Cerebellar cortex (tissue), 1 donor: Measurements from ENCODE around the gene KIAA2012.

ENCODE experiments used
- DNase-seq: peaks from one replicate; pipeline ENCODE4 v3.0.0-alpha.2; 2015; ENCODE audit warnings: low spot score

Gene KIAA2012

DNA sequence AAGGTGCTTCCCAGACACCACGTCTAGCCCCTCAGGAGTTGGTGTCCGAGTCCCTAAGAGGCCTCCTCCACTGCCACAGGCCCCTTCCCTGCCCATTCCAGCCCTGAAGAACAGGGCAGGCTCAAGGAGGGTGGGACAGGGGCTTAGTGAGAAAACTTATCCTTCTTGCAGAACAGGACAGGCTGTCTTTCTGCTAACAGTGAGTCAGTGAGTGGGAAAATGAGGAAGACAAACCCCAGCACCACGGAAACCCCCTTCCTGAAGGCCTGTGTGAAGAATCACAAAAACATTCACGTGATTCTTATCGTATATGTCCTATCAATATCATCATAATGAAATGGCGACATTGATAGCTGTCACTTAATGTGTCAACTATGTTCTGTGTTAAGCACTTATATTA, 29.6 kb upstream of the KIAA2012 start:
- no peak for DNase-seq

DNA sequence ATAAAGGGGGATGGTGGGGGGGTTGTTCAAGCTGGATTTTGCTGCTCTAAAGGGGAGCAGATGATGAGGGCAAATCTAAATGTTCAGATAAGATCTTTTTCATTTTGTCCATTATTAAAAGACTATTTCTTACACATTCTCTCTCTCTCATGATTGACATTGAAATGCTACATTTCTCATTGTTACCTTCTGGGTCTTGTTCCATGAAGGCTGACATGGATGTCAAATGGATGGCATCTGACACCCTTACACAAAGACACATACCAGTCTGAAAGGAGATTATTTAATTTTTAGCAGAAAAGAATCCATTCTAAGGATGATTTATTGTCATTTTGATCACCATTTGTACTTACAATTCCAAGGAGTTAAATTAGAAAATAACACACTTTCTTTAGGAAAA, 28.3 kb upstream of the KIAA2012 start:
- no peak for DNase-seq

DNA sequence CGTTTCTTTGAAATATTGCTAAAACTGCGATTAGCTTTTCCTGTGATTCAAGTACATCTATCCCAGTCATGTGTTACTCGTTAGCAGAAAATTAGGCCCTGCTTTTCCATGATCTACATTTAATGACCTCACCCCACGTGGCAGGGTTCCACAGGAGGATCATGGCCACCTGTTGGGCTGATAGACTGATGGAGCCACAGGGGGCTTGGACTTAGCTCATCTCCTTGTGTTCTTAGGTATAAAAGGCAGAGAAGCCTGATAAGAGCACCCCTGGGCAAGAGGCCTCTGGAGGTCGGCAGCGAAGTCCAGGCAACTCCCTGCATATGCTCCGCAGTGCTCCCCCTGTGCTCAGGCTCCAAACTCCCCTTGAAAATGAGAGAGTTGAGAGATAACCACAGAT, 26.5 kb upstream of the KIAA2012 start:
- no peak for DNase-seq

DNA sequence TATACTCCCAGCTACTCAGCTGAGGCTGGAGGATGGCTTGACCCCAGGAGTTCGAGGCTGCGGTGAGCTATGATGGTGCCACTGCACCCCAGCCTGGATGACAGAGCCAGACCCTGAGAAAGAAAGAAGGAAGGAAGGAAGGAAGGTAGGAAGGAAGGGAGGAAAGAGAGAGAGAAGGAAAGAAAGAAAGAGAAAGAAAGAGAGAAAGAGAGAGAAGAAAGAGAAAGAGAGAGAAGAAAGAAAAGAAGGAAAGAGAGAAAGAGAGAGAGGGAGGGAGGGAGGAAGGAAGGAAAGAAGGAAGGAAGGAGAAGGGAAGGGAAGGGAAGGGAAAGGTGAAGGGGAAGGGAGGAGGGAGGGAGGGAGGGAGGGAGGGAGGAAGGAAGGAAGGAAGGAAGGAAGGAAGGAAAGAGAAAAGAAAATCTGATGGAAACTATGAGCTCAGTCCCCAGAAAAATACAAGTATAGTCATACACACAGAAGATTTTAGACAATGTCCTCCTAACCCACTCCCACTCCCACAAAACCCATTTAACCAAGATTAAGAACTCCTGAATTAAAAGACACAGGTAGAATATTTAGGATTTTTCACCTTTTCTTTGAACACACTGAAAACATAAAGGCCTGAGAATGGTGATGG, 23.8 kb upstream of the KIAA2012 start:
- DNase-seq, result no peak

DNA sequence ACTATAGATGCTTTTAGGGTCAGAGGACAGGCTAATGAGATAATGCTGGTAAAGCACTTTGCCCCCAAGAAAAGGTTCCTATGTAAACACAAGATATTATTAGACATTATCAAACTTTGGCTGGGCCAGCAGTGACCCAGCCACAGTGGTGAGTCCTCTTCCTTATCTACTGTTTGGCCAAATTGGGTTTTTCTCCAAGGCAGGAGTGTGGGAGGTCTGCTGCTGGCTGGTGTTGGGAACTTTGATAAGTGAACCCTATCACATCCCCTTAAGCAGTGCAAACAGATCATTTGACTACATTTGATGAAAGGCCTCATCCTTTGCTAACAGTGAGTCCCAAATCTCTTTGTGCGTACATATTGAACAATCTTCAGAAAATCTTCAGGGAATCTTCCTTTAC, 23.2 kb upstream of the KIAA2012 start:
- DNase-seq, result no peak

DNA sequence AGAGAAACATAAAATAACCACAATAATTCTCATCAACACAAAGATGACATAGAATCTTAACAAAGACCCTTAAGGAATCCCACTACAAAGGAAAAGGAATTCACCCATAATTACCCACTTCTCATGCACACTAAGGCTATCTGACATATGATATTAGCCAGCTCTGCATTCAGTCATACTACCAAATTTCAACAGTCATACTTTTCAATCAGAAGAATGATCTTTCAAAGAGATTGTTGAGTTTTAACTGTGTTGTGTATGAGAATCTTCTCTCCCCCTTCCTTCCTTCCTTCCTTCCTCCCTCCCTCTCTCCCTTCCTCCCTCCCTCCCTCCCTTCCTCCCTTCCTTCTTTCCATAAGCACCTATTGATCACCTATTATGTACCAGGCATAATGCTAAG, 22.4 kb upstream of the KIAA2012 start:
- DNase-seq, result no peak

DNA sequence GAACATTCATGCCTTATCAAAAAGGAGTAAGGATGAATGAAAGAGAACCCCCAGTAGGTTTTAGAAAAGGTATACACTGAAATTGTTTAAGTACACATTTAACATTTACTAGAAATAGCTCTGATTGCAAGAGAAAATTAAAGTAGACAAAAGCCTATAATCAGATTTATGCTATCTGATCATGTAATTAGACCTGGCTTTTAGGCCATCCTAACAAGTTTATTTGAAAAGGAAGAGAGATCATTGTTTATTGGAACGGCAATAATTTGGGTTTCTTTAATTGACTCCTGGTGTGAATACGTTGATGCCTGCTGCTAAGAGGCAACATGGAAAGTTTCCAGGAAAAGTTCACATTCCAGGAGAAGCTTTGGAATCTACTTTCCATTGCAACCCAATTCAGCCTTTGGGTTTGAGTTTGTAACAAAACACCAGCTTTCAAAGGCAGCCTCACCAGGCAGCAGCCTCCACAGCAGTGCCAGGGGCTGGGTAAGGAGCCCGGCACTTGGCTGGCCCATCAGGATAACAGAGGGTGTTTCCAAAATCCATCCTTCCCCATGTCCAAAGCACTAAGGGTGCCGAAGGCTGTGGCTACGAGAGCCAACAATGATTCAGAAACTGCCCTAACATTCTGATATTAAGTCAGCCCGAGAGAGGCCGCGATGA, 21.4 kb upstream of the KIAA2012 start:
- no peak for DNase-seq

DNA sequence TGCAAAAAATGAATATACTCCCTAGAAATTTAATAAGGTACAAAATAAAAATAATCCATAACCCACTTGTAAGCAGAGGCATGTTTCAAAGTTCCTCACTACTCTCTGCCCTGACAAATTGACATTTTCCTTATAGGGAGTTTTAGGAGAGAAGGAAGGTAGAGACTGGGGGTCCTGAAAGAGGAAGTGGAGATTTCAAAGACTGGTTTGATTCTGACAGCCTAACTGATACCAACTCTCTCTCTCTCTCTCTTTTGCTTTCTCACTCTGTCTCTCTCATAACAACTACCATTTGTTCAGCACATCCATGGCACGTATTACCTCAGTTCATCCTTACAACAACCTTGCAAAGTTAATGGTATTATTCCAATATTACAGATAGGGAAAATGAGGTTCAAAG, 20.8 kb upstream of the KIAA2012 start:
- no peak for DNase-seq

DNA sequence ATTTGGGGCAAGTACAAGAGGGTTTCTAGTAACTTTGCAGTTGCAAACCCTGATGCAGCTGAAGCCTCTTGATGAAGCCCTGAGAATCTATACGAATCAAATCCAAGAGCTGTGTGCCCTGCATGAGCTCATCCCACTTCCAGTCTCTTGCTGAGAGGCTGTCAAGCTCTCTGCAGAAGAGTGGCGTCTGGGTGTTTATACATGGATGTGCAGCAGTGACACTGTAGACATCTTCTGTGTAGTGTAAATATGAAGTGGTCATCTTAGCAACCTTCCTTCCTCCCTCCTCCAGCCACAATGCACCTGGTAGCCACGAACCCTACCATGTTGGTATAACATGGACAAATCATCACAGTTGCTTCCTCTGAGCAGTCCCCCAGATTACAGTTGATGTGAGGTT, 18.4 kb upstream of the KIAA2012 start:
- no peak for DNase-seq

DNA sequence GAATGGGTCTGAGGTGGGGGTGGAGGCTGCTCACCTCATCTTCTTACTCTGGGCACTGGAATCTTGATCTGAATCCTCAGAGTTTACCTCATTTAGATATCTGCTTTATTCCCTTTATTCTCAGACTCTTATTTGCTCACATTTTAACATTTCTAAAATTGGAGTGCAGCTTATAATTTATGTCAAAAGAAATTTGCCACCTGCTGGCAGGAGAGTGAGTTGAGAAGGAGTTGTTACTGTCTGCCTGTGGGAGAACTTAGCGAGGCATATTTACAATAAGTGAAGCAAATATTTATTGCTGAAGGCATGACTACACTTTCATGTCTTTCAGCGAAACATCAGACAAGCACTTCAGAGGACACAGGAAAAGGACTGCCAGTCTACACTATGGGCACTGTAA, 16.4 kb upstream of the KIAA2012 start:
- DNase-seq, result no peak

DNA sequence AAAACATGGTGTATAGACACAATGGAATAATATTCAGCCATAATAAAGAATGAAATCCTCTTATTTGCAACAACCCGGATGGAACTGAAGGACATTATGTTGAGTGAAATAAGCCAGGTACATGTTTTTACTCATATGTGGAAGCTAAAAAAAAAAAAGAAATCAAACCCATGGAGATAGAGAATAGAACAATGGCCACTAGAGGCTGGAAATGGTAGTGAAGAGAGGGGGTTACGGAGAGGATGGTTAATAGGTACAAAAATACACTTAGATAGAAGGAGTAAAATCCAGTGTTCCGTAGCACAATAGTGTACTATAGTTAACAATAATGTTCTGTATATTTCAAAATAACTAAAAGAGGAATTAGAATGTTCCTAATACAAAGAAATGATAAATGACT, 12.8 kb upstream of the KIAA2012 start:
- no peak for DNase-seq

DNA sequence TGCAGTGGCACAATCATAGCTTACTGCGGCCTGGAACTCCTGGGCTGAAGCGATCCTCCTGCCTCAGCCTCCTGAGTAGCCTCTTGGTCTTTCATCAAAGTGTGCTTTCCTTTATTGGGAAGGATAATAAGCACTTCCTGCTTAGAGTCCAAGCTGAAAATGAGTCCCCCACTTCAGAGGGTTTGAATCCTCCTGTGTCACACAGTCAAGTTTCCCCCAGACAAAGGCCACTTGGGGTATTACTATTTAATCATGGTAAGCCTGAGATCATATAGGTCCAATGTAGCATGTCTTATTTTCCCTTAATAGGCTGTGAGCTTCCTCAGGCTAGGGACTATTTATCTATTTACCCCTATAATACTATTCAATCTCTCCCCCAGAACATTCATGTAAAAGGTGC, 11.4 kb upstream of the KIAA2012 start:
- DNase-seq, result no peak

DNA sequence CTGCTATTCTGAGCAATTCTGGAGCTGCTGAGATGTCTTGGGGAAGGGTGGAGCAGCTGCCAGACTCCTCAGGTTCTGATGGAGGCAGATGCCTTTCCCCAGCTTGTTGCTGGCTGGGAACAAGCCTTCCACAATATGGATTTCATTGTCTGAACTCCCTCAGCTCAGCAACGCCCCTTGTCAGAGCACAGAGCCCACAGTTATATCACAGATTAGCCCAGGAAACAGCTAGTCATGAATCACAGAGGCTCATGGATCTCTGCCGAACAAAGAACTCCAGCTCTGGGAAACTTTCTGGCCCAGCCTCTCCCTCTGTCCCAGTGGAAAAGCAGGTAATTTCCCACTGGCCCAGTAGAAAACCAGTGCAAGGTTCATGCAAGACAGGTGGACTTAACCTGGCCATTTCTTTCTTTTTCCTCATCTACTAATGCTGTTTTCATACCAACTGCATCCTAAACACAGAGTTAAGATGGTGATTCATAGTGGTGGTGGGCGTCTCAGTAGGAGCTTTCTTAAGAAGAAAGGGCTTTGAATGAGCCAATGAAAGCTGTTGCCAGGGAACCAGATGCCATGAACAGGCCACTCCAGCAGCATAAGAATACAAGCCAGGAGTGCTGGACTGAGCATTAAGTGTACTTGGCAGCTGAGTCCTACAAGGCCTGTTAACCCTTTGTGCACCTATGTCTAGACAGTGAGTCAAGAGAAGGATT, 8.7 kb upstream of the KIAA2012 start:
- DNase-seq, result peak; percentile 38

DNA sequence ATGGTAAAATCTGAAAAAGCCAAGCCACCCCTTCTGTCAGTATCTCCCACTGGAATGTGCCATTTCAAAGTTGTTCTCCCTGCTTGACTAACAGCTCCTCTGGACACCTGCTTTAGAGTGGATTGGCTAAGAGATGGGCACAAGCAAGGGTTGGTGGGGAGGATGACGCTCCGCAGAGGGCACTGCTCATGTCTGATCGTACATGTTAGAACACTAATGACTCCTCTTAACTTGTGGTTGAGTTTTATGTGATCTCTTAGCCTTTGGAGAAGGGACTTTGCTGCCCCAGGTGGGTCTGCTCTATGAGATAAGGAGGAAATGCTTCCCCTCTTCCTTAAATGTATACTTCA, 8.2 kb upstream of the KIAA2012 start:
- no peak for DNase-seq

DNA sequence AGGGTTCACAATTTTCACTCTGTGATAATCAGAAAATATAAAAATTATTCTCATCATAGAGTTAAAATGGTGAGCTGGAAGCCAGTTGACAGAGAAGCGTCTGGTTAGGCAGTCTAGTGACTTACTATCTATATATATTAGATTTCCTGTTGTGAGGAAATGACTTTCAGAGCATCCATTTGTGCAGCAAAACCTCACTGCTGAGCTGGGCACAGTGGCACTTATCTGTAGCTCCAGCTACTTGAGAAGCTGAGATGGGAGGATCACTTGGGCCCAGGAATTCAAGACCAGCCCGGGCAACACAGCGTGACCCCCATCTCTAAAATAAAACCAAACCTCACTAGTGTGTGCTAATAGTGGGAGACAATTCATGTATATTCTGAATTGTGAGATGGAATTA, 7.2 kb upstream of the KIAA2012 start:
- DNase-seq, result no peak

DNA sequence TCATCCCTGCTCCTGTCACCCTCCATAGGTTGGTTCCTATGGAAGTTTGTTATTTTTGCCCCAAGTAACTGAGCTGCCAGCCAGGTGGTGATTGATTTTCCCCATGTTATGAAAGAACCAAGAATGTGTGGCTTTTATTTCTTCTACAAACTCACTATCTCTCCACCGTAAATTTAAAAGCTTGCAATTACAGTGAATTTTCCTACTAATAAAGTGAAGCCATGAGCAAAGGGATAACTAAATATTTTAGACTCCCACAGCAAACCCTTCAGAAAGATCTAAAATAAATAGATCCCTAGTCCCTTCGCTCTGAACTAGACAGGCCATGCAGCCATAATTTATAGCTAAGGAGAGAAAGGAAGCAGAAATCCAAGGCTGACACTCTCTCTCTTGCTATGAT, 6.2 kb upstream of the KIAA2012 start:
- DNase-seq, result no peak

DNA sequence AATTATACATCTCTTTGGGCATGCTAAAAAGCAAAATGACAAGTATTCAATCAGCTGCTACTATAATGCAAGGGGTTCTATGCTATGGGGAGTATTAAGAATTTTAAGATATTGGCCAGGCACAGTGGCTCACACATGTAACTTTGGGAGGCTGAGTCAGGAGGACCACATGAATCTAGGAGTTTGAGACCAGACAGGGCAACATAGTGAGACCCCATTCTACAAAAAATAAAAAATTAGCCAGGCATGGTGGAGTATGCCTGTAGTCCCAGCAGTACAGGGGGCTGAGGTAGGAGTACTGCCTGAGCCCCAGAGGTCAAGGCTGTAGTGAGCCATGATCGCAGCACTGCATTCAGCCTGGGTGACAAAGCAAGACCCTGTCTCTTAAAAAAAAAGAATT, 5.5 kb upstream of the KIAA2012 start:
- DNase-seq, result no peak

DNA sequence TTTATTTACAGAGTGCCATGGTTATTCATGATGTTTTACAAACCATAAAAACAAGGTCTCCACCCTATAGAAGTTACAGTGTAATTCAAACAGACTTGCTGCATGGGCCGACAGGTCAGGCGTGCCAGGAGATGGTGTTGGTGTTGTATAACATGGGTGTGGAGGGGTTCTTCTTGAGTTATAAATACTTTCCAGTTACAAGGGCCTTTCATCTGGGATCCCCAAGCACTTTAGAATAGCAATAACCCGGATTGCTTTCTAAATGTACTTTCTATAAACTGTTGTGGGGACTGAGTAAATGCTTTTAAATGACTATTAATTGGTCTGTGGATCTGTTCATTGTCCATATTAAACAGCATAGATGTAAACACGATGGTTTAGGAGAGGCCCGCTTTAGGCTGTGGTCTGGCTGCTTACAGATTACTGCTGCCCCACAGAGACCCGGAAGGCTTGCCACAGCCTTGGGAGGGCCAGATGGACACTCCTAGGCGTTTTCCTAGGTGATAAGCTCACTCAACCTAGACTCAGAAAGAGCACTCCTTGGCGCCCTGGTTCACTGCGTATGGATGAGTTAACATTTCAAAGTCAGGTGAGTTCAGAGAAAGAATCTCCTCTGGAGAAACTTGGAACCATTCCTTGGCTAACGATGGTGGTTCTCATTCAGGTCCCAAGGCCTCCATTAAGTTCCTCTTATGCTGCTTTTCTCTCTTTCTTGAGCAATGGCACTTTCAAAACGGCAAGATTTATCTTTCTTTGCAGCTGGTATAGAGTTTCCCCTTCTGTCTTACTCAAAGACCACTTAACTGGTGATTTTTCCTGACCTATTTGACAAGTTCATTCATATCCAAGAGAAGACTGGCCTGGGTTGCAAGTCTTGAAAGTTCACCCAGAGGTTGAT, 3.6 kb upstream of the KIAA2012 start:
- DNase-seq, result peak; percentile 58

DNA sequence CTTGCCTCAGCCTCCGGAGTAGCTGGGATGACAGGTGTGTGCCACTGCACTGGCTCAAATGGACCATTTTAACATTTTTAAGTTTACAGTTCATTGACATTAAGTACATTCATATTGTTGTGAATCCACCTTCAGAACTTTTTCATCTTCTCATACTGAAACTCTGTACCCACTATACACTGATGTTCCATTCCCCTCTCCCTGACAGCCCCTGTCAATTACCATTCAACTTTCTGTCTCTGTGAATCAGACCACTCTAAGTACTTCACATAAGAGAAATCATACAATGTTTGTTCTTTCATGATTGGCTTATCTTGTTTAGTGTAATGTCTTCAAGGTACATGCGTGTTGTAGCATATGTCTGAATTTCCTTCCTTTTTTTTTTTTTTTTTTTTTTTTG, 1.9 kb upstream of the KIAA2012 start:
- DNase-seq, result no peak

DNA sequence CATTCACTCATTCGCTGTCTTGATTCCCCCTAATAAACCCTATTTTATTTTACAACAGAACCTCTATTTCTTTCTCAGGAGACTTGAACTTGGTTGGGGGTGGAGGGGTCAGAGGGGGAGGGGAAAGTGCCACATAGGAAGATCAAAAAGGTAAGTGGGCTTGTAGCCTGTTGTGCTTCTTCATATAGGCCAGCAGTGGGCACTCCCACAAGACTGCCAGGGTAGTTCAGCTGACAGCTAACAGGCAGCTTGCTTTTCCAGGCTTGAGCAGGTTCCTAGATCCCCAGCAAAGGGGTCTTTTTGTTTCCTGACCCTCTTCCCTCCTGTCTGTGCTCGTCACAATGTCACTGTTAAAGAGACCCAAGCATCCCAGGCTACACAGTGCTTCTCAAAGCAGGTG, 829 bp upstream of the KIAA2012 start:
- DNase-seq, result peak; percentile 48

DNA sequence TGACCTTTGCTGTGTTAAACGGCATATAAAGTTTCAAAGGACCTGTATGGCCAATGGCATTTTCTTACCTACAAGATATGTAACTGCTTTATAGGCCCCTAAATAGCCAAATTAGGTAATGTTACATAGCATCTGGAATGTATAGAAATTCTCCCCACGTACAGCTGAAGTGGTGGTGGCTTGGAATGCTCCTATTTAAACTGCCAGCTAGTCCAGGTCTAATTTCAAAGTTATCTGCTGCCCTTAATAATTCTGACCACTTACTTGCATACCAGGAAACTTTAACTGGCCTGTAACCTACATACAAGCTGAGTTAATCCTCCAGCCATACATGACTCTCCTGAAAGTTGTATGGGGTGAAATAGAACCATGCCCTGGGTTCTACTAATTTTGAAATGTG, 1.3 kb downstream of the KIAA2012 start:
- DNase-seq, result no peak

DNA sequence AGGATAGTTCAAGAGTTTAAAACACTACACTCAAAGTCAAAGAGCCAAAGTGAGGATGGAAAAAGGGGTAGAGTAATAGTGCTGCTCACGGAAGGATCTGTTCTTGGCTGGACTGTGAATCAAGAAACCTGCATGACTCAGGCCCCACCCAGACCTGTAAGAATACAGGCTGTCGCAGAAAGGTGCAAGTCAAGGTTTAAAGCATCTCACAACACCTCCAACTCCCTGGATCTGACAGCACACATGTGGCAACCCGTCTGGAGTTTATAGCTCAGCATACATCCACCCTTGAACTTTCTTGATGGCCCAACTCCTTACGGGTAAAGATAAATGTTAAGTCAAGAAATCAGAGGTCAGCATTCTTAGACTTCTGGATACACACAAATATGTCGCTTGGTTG, 6.3 kb downstream of the KIAA2012 start:
- no peak for DNase-seq

DNA sequence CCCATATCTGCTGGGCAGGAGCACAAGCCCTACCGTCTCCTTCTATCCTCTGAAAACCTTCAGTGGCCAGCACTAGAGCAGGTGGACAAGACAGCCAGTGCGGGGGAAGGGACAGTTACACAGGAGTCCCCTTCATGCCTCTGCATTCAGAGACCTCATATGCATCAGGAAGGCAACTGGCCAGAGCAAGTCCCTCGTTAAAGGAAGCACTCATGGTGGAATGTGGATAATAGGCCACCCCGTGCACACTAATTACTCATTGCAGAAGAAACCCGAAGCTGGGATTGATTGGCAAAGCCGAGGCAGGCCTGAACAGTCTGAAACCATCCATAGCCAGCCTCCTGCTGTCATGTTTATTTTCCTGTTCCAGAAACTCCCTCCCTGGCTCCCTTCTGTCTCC, 11.2 kb downstream of the KIAA2012 start:
- peak; percentile 75 for DNase-seq
